Fibroblast of lung (primary cell): Measurements from ENCODE around the gene MYO9A. TPM values are rescaled to one million over a fixed set of nuclear protein-coding genes. Genes with fewer than 3 reads are reported as not detected.

Experiments
- DNase-seq, 2 donors: peaks; one replicate each; pipeline versions ENCODE4 v3.0.0 to v3.0.0-alpha.2; 2010; ENCODE audit warnings: low read depth in 2 of 2
- H2AFZ ChIP-seq: 2 replicates; pipeline ENCODE4 v1.5.1; 2012; ENCODE audit warnings: low read length, control low read depth, inconsistent platforms
- H3K27ac ChIP-seq: 2 replicates; pipeline ENCODE4 v1.5.1; 2011; ENCODE audit warnings: low read length, control low read depth; ENCODE audit not compliant: insufficient read depth
- H3K27me3 ChIP-seq: 2 replicates; pipeline ENCODE4 v1.5.1; 2011; ENCODE audit warnings: mild to moderate bottlenecking, low read length; ENCODE audit not compliant: control insufficient read depth, insufficient read depth
- H3K36me3 ChIP-seq: 2 replicates; pipeline ENCODE4 v1.5.1; 2011; ENCODE audit warnings: low read length; ENCODE audit not compliant: control insufficient read depth, insufficient read depth
- H3K4me1 ChIP-seq: 2 replicates; pipeline ENCODE4 v1.5.1; 2011; ENCODE audit warnings: low read length; ENCODE audit not compliant: control insufficient read depth, insufficient read depth; ENCODE audit errors: extremely low read depth
- H3K4me2 ChIP-seq: 2 replicates; pipeline ENCODE4 v1.5.1; 2011; ENCODE audit warnings: low read length, control low read depth; ENCODE audit not compliant: insufficient read depth; ENCODE audit errors: extremely low read depth
- H3K4me3 ChIP-seq, 4 experiments: fragments of 200-600 bp in 1 of 4; sonication (generic) in 1 of 4; replicated peaks in 1 of 4; 2 replicates each; pipeline ENCODE4 v1.5.1; 2011 to 2016; ENCODE audit warnings: low read length in 4 of 4, low read depth in 3 of 4, mild to moderate bottlenecking in 3 of 4, control low read depth in 2 of 4, inconsistent platforms in 1 of 4, mixed read lengths in 1 of 4; ENCODE audit not compliant: insufficient read depth in 1 of 4; ENCODE audit errors: control extremely low read depth in 1 of 4
- H3K79me2 ChIP-seq: 2 replicates; pipeline ENCODE4 v1.5.1; 2012; ENCODE audit warnings: mild to moderate bottlenecking, low read length, inconsistent platforms; ENCODE audit not compliant: control insufficient read depth, insufficient read depth
- H3K9ac ChIP-seq: 2 replicates; pipeline ENCODE4 v1.5.1; 2011; ENCODE audit warnings: mild to moderate bottlenecking, low read length, control low read depth; ENCODE audit not compliant: insufficient read depth
- H3K9me3 ChIP-seq: 2 replicates; pipeline ENCODE4 v1.5.1; 2012; ENCODE audit warnings: low read depth, low read length; ENCODE audit not compliant: control insufficient read depth, insufficient read depth
- H4K20me1 ChIP-seq: 2 replicates; pipeline ENCODE4 v1.5.1; 2011; ENCODE audit warnings: low read length; ENCODE audit not compliant: control insufficient read depth, insufficient read depth; ENCODE audit errors: extremely low read depth
- CTCF ChIP-seq, 2 donors: IDR thresholded peaks in 1 of 2; conservative IDR thresholded peaks in 1 of 2; 1 replicate in 1 of 2; 2 replicates in 1 of 2; pipeline ENCODE4 v1.5.1; 2011 to 2012; ENCODE audit warnings: low read length in 2 of 2, control low read depth in 1 of 2, inconsistent platforms in 1 of 2, low read depth in 1 of 2, mild to moderate bottlenecking in 1 of 2
- EZH2 ChIP-seq: IDR thresholded peaks from 2 replicates; pipeline ENCODE4 v1.5.1; 2012; ENCODE audit warnings: low read length, control low read depth, mild to moderate bottlenecking; ENCODE audit errors: missing control alignments
- polyA plus RNA-seq, 2 donors: library from polyadenylated mRNA; depleted of rRNA in 1 of 2; stranded (reverse) in 1 of 2; unstranded in 1 of 2; fragments of >200 nt; gene quantifications; 2 replicates each; pipeline ENCODE4 v1.2.1, GENCODE V29; 2011 to 2012; ENCODE audit warnings: missing spikeins in 1 of 2
- total RNA-seq: library from RNA; depleted of rRNA; stranded (reverse); fragments of >200 nt; gene quantifications from 2 replicates; pipeline ENCODE4 v1.2.1, GENCODE V29; 2014

Gene MYO9A
- total and polyA plus RNA-seq, 2 donors (not counting 1 experiment from before 2014, with no cell fraction given): 12.8 to 48.6 TPM

- no peak for TF ChIP-seq CTCF (conservative IDR thresholded peaks at IDR 0.05 in 1 of 2, IDR thresholded peaks at IDR 0.05 in 1 of 2; ENCODE audit: low read depth in 1 of 2, low read length in 2 of 2)
- no peak for TF ChIP-seq EZH2
- H3K27me3 ChIP-seq: no peaks in the 10 kb centered on the region
- H3K4me3 ChIP-seq: no peak overlapping the region
- H2AFZ ChIP-seq: no peak overlapping the region
- H3K27ac ChIP-seq: no peak overlapping the region
- H3K79me2 ChIP-seq: no peaks in the 10 kb centered on the region
- no peaks in the 10 kb centered on the region for H4K20me1 ChIP-seq
- no peak overlapping the region for H3K9ac ChIP-seq
- no peaks in the 10 kb centered on the region for H3K36me3 ChIP-seq
- no peak for DNase-seq
- no peak overlapping the region for H3K4me2 ChIP-seq
- H3K4me1 ChIP-seq: no peaks in the 10 kb centered on the region
- H3K9me3 ChIP-seq: no peaks in the 10 kb centered on the region
Observed at GRCh38 chr15:71788646-71789579, 329.0 kb downstream of the MYO9A start.

- Histone ChIP-seq H3K4me1 (no peaks in the 10 kb centered on the region), H3K79me2 (no peaks in the 10 kb centered on the region), H3K27ac (no peak overlapping the region), H4K20me1 (no peaks in the 10 kb centered on the region), H3K36me3 (no peaks in the 10 kb centered on the region), H3K9ac (no peak overlapping the region), H2AFZ (no peak overlapping the region), H3K4me3 (no peak overlapping the region), H3K27me3 (no peaks in the 10 kb centered on the region), H3K4me2 (no peak overlapping the region), H3K9me3 (no peaks in the 10 kb centered on the region)
- DNase-seq: no peak
- TF ChIP-seq EZH2 (no peak), CTCF (conservative IDR thresholded peaks at IDR 0.05 in 1 of 2, IDR thresholded peaks at IDR 0.05 in 1 of 2; ENCODE audit: low read depth in 1 of 2, low read length in 2 of 2) (no peak)
Observed at GRCh38 chr15:71786673-71787072, 331.3 kb downstream of the MYO9A start.

- no peak for TF ChIP-seq CTCF (conservative IDR thresholded peaks at IDR 0.05 in 1 of 2, IDR thresholded peaks at IDR 0.05 in 1 of 2; ENCODE audit: low read depth in 1 of 2, low read length in 2 of 2)
- TF ChIP-seq EZH2: no peak
- Histone ChIP-seq H3K27me3 (no peaks in the 10 kb centered on the region), H3K36me3 (no peaks in the 10 kb centered on the region), H3K27ac (no peak overlapping the region), H3K79me2 (no peaks in the 10 kb centered on the region), H4K20me1 (no peaks in the 10 kb centered on the region), H3K4me1 (no peaks in the 10 kb centered on the region), H3K9ac (no peak overlapping the region), H3K4me2 (no peak overlapping the region), H2AFZ (no peak overlapping the region), H3K9me3 (no peaks in the 10 kb centered on the region), H3K4me3 (no peak overlapping the region)
- DNase-seq: no peak
Observed at GRCh38 chr15:71785996-71786395, 332.0 kb downstream of the MYO9A start.
